ENCODE data around the gene TTL.

TTL gene

DNA sequence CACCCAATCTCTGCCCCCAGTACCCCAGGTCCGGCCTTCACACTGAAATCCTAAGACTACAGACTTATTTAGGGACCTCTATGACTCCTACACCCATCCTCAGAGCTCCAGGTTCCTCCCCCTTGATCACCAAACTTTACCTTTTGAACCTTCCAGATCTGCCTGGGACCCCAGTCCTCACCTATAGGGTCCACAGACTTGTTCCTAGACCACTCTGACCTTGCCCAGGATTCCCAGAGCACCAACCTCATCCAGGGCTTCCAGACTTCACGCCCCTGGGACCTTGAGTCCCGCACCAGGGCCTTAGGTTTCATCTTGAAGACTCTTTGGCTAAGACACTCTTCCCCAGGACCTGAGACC, 102.9 kb downstream of the TTL start:
- no peak for DNase-seq

- DNase-seq = no peak
These were observed 103.4 kb downstream of the TTL start for GRCh38 chr2:112585400-112585799.

DNA sequence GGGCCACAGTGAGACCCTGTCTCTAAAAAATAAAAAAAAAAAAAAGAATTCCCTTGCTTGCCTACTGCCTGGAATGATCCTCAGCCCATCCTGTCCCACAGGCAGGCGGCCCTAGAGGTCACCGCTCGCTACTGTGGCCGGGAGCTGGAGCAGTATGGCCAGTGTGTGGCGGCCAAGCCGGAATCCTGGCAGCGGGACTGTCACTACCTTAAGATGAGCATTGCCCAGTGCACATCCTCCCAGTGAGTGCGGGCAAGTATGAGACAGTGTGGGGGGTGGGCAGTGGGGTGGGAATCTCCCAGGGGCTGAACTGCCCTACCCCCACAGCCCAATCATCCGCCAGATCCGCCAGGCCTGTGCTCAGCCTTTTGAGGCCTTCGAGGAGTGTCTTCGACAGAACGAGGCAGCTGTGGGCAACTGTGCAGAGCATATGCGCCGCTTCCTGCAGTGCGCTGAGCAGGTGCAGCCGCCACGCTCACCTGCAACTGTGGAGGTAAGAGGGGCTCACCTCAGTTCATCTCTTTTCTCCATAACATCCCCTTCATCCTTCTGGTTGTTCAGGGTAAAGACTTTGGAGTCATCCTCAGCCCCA, 104.0 kb downstream of the TTL start:
- no peak for DNase-seq

GRCh38 chr2:112588611-112589045, 106.7 kb downstream of the TTL start:
- no peak for DNase-seq

Measured in stimulated activated CD4-positive, alpha-beta T cell treated with anti-CD3 and anti-CD28 coated beads, Interleukin-4, amount 100 ng/mL, for 4 hours (primary cell).